Lower leg skin (tissue), 4 donors: Measurements from ENCODE around the gene B4GALT2. TPM values are rescaled to one million over a fixed set of nuclear protein-coding genes. Genes with fewer than 3 reads are reported as not detected.

ENCODE experiments used
- DNase-seq, 2 donors: peaks; one replicate each; pipeline ENCODE4 v3.0.0-alpha.2; 2019; ENCODE audit warnings: low spot score in 2 of 2
- H3K4me3 ChIP-seq: fragments of 200-600 bp; sonication (generic); 2 replicates; pipeline ENCODE4 v1.5.1; 2017; ENCODE audit warnings: mild to moderate bottlenecking, low read depth; ENCODE audit not compliant: poor library complexity, severe bottlenecking
- POLR2A ChIP-seq, 2 donors: fragments of 450-650 bp; IDR thresholded peaks; one replicate each; pipeline ENCODE4 v1.6.1; 2016 to 2017; ENCODE audit warnings: antibody characterized with exemption in 2 of 2, mild to moderate bottlenecking in 1 of 2, moderate library complexity in 1 of 2
- WGBS, 2 donors: methylation state at CpG; one replicate each; pipeline ENCODE4 v1.1.5; 2018; 5-methylcytosine and 5-hydroxymethylcytosine counted together
- intact Hi-C: fragments of 100-400 bp; cut with DNase I; formaldehyde crosslinking; loops from one replicate; pipeline ENCODE4 v1.15.0; 2023; ENCODE audit warnings: low total_unique reads
- total RNA-seq, 4 donors: library from RNA; depleted of rRNA; stranded (reverse); fragments of >200 nt; gene quantifications; one replicate each; pipeline ENCODE4 v1.1.0, GENCODE V29; 2016
- TF ChIP-seq, protein P1 (sequence below), 3 donors: fragments of 450-650 bp; IDR thresholded peaks; one replicate each; pipeline ENCODE4 v1.5.1; 2016; ENCODE audit warnings: antibody characterized with exemption in 3 of 3, mild to moderate bottlenecking in 3 of 3, moderate library complexity in 2 of 3

Gene B4GALT2
- total RNA-seq, 4 donors from 2014 or later, result 21.6 to 50.5 (median 30.3) TPM

GRCh38 chr1:44036409-44037139 lies 57.6 kb downstream of the B4GALT2 start:
- intact Hi-C loops, result loop anchor here (5.0 kb wide), 1 partner anchor 274 kb away; no protein-coding TSS in a partner anchor
- no peak overlapping the region for H3K4me3 ChIP-seq
- TF ChIP-seq, protein P1, sequence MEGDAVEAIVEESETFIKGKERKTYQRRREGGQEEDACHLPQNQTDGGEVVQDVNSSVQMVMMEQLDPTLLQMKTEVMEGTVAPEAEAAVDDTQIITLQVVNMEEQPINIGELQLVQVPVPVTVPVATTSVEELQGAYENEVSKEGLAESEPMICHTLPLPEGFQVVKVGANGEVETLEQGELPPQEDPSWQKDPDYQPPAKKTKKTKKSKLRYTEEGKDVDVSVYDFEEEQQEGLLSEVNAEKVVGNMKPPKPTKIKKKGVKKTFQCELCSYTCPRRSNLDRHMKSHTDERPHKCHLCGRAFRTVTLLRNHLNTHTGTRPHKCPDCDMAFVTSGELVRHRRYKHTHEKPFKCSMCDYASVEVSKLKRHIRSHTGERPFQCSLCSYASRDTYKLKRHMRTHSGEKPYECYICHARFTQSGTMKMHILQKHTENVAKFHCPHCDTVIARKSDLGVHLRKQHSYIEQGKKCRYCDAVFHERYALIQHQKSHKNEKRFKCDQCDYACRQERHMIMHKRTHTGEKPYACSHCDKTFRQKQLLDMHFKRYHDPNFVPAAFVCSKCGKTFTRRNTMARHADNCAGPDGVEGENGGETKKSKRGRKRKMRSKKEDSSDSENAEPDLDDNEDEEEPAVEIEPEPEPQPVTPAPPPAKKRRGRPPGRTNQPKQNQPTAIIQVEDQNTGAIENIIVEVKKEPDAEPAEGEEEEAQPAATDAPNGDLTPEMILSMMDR (IDR thresholded peaks at IDR 0.05), result peak in 1 of 3 donors; percentile 72
- TF ChIP-seq POLR2A (IDR thresholded peaks at IDR 0.05), result no peak
- DNase-seq, result peak; percentile 57 to 93
- 13 to 15% methylated on average over 6 of the region's 6 CpGs for WGBS, 2 donors

DNA sequence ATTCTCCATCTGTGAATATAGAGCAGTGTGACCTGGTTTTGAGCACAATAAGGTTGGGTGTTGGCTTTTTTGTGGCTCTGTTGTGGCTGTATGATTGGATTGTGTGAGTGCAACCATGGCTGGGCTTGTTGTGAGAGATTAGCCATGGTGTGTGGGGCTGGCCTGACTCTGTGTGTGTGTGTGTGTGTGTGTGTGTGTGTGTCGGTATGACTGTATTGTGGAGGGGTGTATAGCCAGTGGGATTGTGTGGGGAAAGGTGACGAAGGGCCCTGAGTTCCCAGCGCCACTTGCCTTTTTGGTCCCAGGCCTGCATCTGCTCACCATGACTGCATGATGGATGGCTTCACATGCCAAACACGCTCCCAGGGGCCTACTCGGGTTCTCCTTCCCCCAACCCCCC lies 58.1 kb downstream of the B4GALT2 start:
- H3K4me3 ChIP-seq, result no peak overlapping the region
- no peak for DNase-seq
- WGBS, 2 donors, result 53 to 77% methylated on average over 5 of the region's 5 CpGs
- intact Hi-C loops, result loop anchor here (5.0 kb wide), 1 partner anchor 275 kb away; no protein-coding TSS in a partner anchor
- TF ChIP-seq, protein P1 (IDR thresholded peaks at IDR 0.05), result no peak
- no peak for TF ChIP-seq POLR2A (IDR thresholded peaks at IDR 0.05)

DNA sequence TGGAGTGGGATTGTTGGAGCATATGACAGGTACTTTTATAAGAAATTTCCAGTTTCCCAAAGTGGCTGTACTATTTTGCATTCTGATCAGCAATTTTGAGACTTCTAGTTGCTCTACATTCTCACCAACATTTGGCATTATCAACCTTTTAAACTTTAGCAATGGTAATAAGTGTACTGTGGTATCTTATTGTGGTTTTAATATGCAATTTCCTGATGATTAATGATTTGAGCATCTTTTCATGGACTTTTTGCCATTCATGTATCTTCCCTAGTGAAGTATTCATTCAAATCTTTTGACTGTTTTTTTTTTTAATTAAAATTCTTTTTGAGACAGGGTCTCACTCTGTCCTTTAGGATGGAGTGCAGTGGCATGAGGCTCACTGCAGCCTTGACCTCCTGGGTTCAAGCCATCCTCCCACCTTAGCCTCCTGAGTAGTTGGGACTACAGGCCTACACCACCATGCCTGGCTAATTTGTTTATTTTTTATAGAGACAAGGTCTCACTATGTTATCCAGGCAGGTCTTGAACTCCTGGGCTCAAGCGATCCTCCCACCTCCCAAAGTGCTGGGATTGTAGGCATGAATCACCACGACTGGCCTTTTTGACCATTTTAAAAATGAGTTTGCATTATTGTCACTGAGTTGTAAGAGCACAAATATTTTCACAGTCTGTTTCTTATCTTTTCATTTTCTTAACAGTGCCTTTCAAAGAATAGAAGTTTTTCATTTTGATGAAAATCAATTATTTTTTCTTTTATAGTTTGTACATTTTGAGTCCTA lies 60.1 kb downstream of the B4GALT2 start:
- no peak overlapping the region for H3K4me3 ChIP-seq
- TF ChIP-seq, protein P1 (IDR thresholded peaks at IDR 0.05), result no peak
- no peak for TF ChIP-seq POLR2A (IDR thresholded peaks at IDR 0.05)
- no peak for DNase-seq
- 94 to 95% methylated on average over 2 of the region's 2 CpGs for WGBS, 2 donors
- intact Hi-C loops, result loop anchor here (5.0 kb wide), 1 partner anchor 277 kb away; no protein-coding TSS in a partner anchor

- DNase-seq, result no peak
- H3K4me3 ChIP-seq, result no peak overlapping the region
- intact Hi-C loops, result loop anchor here (10.0 kb wide), 1 partner anchor 106 kb away; the partner anchor contains the start of gene ARTN
- WGBS, 2 donors, result 86 to 93% methylated on average over 2 of the region's 2 CpGs
- TF ChIP-seq POLR2A (IDR thresholded peaks at IDR 0.05), result no peak
- TF ChIP-seq, protein P1 (IDR thresholded peaks at IDR 0.05), result no peak
These were observed 61.4 kb downstream of the B4GALT2 start for GRCh38 chr1:44040418-44040817.

Other genes with a start within 250 kb of the B4GALT2 start
- gene ARTN, start 45.4 kb upstream of the B4GALT2 start, total RNA-seq, result 1 to 10 TPM in 1 of 4 donors, under 1 TPM in 3; 0.63 to 3.6 (median 0.84) TPM
- 10 to 100 TPM; 14.6 to 24.1 (median 18.2) TPM for gene IPO13, start 32.3 kb upstream of the B4GALT2 start, total RNA-seq
- 10 to 100 TPM; 12.8 to 26.6 (median 17.7) TPM for gene DPH2, start 9.2 kb upstream of the B4GALT2 start, total RNA-seq
- gene ATP6V0B, start 4.2 kb upstream of the B4GALT2 start, total RNA-seq, result 100 to 1,000 TPM; 135 to 180 (median 169) TPM
- 1 to 10 TPM; 1.6 to 6.1 (median 2.7) TPM for gene CCDC24, start 12.4 kb downstream of the B4GALT2 start, total RNA-seq
- gene SLC6A9, start 52.3 kb downstream of the B4GALT2 start, total RNA-seq, result 10 to 100 TPM; 55.8 to 85.7 (median 62.0) TPM
- gene KLF17, start 139.6 kb downstream of the B4GALT2 start, total RNA-seq, result not detected
- not detected for gene KLF18, start 162.4 kb downstream of the B4GALT2 start, total RNA-seq
- 10 to 100 TPM; 37.1 to 46.9 (median 39.8) TPM for gene DMAP1, start 234.3 kb downstream of the B4GALT2 start, total RNA-seq